ENCODE measurements around the gene WNT7B. TPM values are rescaled to one million over a fixed set of nuclear protein-coding genes. Genes with fewer than 3 reads are reported as not detected.

The WNT7B gene
- total RNA-seq, 1 experiment from 2014 or later, result not detected

DNA sequence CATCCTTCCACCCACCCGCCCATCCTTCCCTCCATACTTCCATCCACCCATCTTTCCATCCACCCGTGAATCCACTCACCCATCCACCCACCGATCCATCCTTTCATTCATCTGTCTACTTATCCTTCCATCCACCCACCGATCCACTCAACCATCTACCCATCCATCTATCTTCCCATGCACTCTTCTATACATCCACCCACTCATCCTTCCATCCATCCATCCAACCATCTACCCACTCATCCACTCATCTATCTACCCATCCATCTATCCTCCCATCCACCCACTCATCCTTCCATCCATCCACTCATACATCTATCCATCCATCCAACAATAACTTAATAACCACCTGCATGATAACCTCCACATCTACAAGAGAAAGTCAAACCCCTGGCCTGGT is 47.3 kb downstream of the WNT7B start:
- H3K27me3 ChIP-seq (replicated peaks; ENCODE audit: insufficient read depth, low read depth, low read length, poor library complexity), result peaks cover 2% of the 10 kb centered on the region
- ChIA-PET POLR2A (ENCODE audit: low non-redundant PET) (no interaction called here), CTCF (no interaction called here)
- TF ChIP-seq EZH2 (IDR thresholded peaks at IDR 0.05; ENCODE audit: borderline replicate concordance, low read depth, low read length, poor library complexity, severe bottlenecking), result no peak
- TF ChIP-seq, protein P1, sequence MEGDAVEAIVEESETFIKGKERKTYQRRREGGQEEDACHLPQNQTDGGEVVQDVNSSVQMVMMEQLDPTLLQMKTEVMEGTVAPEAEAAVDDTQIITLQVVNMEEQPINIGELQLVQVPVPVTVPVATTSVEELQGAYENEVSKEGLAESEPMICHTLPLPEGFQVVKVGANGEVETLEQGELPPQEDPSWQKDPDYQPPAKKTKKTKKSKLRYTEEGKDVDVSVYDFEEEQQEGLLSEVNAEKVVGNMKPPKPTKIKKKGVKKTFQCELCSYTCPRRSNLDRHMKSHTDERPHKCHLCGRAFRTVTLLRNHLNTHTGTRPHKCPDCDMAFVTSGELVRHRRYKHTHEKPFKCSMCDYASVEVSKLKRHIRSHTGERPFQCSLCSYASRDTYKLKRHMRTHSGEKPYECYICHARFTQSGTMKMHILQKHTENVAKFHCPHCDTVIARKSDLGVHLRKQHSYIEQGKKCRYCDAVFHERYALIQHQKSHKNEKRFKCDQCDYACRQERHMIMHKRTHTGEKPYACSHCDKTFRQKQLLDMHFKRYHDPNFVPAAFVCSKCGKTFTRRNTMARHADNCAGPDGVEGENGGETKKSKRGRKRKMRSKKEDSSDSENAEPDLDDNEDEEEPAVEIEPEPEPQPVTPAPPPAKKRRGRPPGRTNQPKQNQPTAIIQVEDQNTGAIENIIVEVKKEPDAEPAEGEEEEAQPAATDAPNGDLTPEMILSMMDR (conservative IDR thresholded peaks at IDR 0.05; ENCODE audit: low read depth, low read length), result no peak
- no peak overlapping the region for H3K4me3 ChIP-seq (ENCODE audit: low read depth, low read length, poor library complexity, severe bottlenecking)
- intact Hi-C loops (cut with micrococcal nuclease; ENCODE audit: unreplicated experiment), result no loop called here
- no peak overlapping the region for H3K27ac ChIP-seq (ENCODE audit: low read depth, low read length, poor library complexity, severe bottlenecking)
- BruUV-seq (replicated peaks), result no TSS peak
- no peaks in the 10 kb centered on the region for H3K36me3 ChIP-seq (ENCODE audit: insufficient read depth, low read length, poor library complexity, severe bottlenecking)
- no peaks in the 10 kb centered on the region for H3K9me3 ChIP-seq (ENCODE audit: low read depth, low read length, poor library complexity, severe bottlenecking)
- H3K4me1 ChIP-seq (ENCODE audit: insufficient read depth, low read length, poor library complexity, severe bottlenecking), result peaks cover 2% of the 10 kb centered on the region
- DNase-seq (ENCODE audit: low spot score), result no peak

DNA sequence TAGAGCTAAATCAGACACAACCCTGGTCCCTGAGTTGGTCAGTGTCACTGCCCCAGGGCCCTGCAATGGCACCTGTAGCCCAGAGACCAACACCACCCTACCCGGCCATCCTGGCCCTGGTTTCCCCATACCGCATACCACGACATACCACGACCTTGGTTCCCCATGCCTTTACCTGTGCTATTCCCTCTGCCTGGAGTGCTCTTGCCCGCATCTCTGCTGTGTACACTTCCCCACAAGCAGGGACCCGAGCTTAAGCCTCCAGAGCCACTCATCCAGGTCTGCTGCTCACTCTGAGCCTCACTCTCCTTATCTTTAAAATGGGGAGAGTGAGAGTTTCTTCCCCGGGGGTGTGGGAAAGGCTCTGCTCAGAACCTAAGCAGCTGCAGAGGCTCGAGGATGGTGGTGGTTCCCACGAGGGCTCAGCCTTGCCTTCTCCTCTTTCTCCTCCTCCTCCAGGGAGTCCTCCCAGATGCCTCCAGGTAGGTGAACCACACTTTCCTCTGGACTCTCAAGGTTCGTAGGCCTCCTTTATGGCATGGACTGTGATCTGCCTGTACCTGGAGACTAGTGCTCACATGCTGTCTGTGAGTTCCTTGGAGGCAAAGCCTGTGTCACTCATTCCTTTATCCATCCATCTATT is 48.1 kb downstream of the WNT7B start:
- TF ChIP-seq, protein P1 (conservative IDR thresholded peaks at IDR 0.05; ENCODE audit: low read depth, low read length), result no peak
- no peak for TF ChIP-seq EZH2 (IDR thresholded peaks at IDR 0.05; ENCODE audit: borderline replicate concordance, low read depth, low read length, poor library complexity, severe bottlenecking)
- H3K4me3 ChIP-seq (ENCODE audit: low read depth, low read length, poor library complexity, severe bottlenecking), result no peak overlapping the region
- no peaks in the 10 kb centered on the region for H3K36me3 ChIP-seq (ENCODE audit: insufficient read depth, low read length, poor library complexity, severe bottlenecking)
- ChIA-PET CTCF (no interaction called here), POLR2A (ENCODE audit: low non-redundant PET) (no interaction called here)
- H3K9me3 ChIP-seq (ENCODE audit: low read depth, low read length, poor library complexity, severe bottlenecking), result no peaks in the 10 kb centered on the region
- H3K27ac ChIP-seq (ENCODE audit: low read depth, low read length, poor library complexity, severe bottlenecking), result no peak overlapping the region
- BruUV-seq (replicated peaks), result no TSS peak
- no peaks in the 10 kb centered on the region for H3K27me3 ChIP-seq (replicated peaks; ENCODE audit: insufficient read depth, low read depth, low read length, poor library complexity)
- intact Hi-C loops (cut with micrococcal nuclease; ENCODE audit: unreplicated experiment), result no loop called here
- H3K4me1 ChIP-seq (ENCODE audit: insufficient read depth, low read length, poor library complexity, severe bottlenecking), result no peaks in the 10 kb centered on the region
- no peak for DNase-seq (ENCODE audit: low spot score)

DNA sequence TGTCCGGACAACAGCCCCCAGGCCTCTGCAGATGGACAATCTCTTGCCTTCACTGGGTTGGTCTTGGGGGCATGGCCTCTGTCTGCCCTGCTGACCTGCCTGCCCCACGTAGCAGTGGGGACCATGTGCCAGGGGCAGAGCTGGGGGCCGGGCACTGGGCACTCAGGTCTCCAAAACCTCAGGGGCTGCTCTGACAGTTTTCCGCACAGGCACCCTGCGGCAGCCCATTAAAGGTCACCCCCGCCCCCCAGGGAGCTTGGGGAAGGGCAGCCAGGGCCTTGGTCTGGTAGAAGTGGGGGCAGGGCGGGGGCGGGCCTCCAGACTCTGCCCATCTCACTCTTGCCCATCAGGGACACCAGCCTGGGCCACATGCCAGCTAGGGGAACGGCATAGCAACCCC is 49.9 kb downstream of the WNT7B start:
- Histone ChIP-seq H3K36me3 (ENCODE audit: insufficient read depth, low read length, poor library complexity, severe bottlenecking) (no peaks in the 10 kb centered on the region), H3K27ac (ENCODE audit: low read depth, low read length, poor library complexity, severe bottlenecking) (no peak overlapping the region), H3K9me3 (ENCODE audit: low read depth, low read length, poor library complexity, severe bottlenecking) (no peaks in the 10 kb centered on the region), H3K4me3 (ENCODE audit: low read depth, low read length, poor library complexity, severe bottlenecking) (no peak overlapping the region), H3K4me1 (ENCODE audit: insufficient read depth, low read length, poor library complexity, severe bottlenecking) (no peaks in the 10 kb centered on the region), H3K27me3 (replicated peaks; ENCODE audit: insufficient read depth, low read depth, low read length, poor library complexity) (no peaks in the 10 kb centered on the region)
- ChIA-PET CTCF (no interaction called here), POLR2A (ENCODE audit: low non-redundant PET) (no interaction called here)
- BruUV-seq (replicated peaks), result no TSS peak
- TF ChIP-seq, protein P1 (conservative IDR thresholded peaks at IDR 0.05; ENCODE audit: low read depth, low read length), result no peak
- no peak for TF ChIP-seq EZH2 (IDR thresholded peaks at IDR 0.05; ENCODE audit: borderline replicate concordance, low read depth, low read length, poor library complexity, severe bottlenecking)
- intact Hi-C loops (cut with micrococcal nuclease; ENCODE audit: unreplicated experiment), result no loop called here
- DNase-seq (ENCODE audit: low spot score), result no peak
